ENCODE results near the gene IFITM10.
"Not testable (repeated sequence)": the region's sequence is repeated elsewhere in the genome, so short reads cannot be mapped to it uniquely, and the experiment has no call there.

The IFITM10 gene

DNA sequence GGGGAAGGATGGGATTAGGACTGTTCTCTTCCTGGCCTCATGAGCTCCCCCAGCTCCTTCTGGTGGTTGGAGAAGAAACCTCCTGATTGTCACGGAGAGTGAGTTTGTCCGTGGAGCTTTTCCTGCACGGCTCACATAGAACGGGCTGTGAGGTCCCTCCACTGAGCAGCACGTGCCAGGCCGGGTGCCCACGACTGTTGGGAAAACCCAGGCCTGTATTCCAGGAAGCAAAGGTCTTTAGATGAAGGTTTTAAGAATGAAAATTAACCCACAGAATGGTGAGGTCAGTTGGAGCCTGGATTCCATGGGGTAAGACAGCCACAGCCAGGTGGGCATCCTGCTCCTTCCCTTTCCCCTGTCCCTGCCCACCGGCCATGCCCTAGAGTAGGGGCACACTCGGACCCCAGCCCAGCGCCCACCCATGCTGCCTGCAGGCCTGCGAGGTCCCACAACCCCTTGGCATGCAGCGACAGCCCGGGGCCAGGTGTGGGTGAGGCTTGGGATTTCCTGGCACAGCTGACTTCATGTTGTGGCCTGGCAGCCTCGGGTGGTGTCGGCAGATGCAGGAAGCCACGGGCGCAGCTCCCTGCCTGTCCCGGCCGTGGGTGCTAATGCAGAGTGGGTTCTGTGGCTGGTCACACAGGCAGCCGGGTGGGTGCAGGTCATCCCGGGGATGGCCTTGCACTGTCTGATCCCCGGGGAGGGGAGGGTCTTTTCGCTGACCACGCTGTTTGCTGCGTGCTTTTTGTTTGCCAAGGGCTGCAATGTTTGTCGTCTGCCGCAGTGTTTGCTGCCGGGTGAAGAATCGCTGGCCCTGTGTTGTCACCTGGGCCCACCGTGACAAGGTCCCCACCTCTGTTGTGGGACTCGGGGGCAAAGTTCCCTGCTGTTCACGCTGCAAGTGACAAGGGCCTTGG, 60.9 kb downstream of the IFITM10 start:
- not testable (repeated sequence) for FAIRE-seq

GRCh38 chr11:1688336-1688947, 62.0 kb downstream of the IFITM10 start:
- not testable (repeated sequence) for FAIRE-seq

GRCh38 chr11:1686220-1686619, 64.2 kb downstream of the IFITM10 start:
- not testable (repeated sequence) for FAIRE-seq

GRCh38 chr11:1684886-1685874, 65.2 kb downstream of the IFITM10 start:
- FAIRE-seq, result not testable (repeated sequence)

GRCh38 chr11:1683904-1684572, 66.4 kb downstream of the IFITM10 start:
- not testable (repeated sequence) for FAIRE-seq

DNA sequence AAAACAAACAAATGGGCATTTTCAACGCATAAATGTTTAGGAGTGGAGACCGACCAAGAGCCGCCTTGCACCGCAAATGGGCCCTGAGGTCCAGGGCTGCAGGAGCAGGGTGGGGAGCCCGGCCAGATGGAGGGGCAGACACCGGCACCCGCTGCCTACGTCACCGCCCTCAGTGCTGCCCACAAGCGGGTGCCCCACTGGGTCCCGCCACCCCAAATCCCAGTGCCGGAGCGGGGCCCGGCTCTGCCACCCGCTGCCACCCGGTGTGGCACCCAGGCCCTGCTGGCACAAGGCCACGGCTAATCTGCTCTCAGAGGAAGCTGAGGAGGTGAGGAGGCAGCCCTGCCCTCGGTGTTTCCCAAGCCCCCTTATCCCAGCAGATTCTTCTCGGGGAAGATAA, 67.2 kb downstream of the IFITM10 start:
- not testable (repeated sequence) for FAIRE-seq

Data from TTC549 (cell line).